Body of pancreas (tissue), 4 donors: ENCODE results near the gene HLA-DPB1.

Experiments
- CTCF ChIP-seq, 7 experiments: fragments of 450-650 bp in 4 of 7; fragments of 200-600 bp in 3 of 7; sonication (generic) in 3 of 7; IDR thresholded peaks; one replicate each; pipeline ENCODE4 v1.5.1; 2016 to 2019; ENCODE audit warnings: antibody characterized with exemption in 7 of 7
- POLR2A ChIP-seq, 3 donors: fragments of 450-650 bp; IDR thresholded peaks; one replicate each; pipeline ENCODE4 v1.6.1; 2016; ENCODE audit warnings: antibody characterized with exemption in 3 of 3, mild to moderate bottlenecking in 2 of 3

DNA sequence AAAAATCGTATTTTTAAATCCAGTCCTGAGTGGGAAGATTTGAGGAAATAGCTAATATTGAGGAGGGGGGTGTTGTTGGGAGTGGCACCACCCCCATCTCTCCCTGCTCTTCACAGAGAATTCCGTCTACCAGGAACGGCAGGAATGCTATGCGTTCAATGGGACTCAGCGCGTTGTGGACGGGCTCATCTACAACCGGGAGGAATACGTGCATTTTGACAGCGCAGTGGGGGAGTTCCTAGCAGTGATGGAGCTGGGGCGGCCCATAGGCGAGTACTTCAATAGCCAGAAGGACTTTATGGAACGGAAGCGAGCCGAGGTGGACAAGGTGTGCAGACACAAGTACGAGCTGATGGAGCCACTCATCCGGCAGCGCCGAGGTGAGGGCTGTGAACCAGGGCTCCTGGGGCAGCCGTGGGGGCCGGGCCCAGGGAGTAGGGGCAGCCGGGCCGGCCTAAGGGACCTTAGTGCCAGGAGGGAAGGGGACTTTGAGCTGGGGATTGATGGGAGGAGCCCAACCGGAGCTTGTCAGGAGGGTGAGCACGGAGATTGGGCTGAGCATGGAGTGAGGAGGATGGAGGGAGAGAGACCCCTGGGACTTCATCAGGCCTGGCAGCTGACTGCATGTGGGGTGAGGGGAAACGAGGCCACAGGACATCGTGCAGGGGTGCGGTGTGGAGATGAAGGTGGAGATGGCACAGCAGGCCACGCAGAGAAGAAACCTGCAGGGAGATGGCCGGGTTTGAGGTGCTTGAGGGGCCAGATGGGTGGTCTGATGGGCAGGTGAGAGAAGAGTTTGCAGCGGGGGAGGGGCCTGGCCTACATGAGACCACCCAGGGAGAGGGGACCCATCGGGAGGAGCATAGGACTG, 41.3 kb downstream of the HLA-DPB1 start:
- TF ChIP-seq POLR2A (IDR thresholded peaks at IDR 0.05) (no peak), CTCF (IDR thresholded peaks at IDR 0.05) (no peak)
